ENCODE measurements around the gene CMIP. TPM values are rescaled to one million over a fixed set of nuclear protein-coding genes. Genes with fewer than 3 reads are reported as not detected.
A peak's percentile ranks its signal among the peaks of the same experiment; 100 is the strongest.

CMIP gene
- total RNA-seq, 1 donor from 2014 or later: 46.6 TPM

- DNase-seq (ENCODE audit: extremely low spot score, unreplicated experiment): no peak
- Mint-ChIP-seq H3K9me3 (peaks cover 6% of the 10 kb centered on the region), H3K36me3 (peaks cover 14% of the 10 kb centered on the region), H3K4me3 (no peak overlapping the region), H3K27ac (no peak overlapping the region), H3K27me3 (no peaks in the 10 kb centered on the region), H3K4me1 (ENCODE audit: unreplicated experiment) (peaks cover 23% of the 10 kb centered on the region)
- TF ChIP-seq, protein P1, sequence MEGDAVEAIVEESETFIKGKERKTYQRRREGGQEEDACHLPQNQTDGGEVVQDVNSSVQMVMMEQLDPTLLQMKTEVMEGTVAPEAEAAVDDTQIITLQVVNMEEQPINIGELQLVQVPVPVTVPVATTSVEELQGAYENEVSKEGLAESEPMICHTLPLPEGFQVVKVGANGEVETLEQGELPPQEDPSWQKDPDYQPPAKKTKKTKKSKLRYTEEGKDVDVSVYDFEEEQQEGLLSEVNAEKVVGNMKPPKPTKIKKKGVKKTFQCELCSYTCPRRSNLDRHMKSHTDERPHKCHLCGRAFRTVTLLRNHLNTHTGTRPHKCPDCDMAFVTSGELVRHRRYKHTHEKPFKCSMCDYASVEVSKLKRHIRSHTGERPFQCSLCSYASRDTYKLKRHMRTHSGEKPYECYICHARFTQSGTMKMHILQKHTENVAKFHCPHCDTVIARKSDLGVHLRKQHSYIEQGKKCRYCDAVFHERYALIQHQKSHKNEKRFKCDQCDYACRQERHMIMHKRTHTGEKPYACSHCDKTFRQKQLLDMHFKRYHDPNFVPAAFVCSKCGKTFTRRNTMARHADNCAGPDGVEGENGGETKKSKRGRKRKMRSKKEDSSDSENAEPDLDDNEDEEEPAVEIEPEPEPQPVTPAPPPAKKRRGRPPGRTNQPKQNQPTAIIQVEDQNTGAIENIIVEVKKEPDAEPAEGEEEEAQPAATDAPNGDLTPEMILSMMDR (conservative IDR thresholded peaks at IDR 0.05): no peak
Measured at GRCh38 chr16:81511371-81511770, 66.8 kb downstream of the CMIP start.

DNA sequence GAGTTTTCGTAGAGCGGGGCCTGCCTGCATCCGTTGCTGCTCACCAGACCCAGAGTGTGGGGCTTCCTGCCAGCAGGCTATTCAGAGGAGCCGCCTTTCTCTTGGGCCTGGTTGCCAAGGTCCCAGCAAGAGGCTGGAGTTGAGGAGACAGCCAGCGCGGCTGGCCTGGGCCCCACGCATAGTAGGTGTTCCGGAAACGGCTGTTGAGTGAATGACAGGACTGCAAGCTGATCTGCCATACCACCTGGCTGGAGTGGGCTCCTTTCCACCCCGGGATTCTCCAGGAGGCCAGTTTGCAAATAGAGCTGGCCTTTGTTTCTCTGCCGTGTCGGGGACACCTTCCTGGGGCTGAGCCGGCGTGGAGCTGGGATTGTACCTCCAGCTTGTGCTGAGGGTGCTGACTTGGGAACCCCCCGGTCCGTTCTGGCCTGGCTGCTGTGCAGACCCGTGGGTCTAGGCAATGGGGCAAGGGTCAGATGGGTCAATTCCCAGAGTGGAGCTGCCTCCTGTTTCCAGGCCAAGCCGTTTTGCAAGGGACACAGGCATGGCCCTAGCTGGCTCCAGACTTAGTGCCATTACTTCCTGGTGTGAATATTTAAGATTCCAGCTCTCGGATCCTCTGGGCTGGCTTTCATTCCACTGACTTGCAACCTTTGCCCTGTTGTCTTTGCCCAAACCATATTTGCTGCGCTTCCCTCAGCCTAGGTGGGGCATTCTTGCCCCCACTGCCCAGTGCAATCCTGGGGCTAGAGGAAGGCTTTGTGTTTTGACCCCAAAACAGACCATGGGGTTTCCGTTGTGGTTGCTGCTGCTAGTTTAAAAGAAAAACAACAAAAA is 68.8 kb downstream of the CMIP start:
- H3K4me3 Mint-ChIP-seq: no peak overlapping the region
- H3K9me3 Mint-ChIP-seq: peaks cover 6% of the 10 kb centered on the region
- H3K4me1 Mint-ChIP-seq (ENCODE audit: unreplicated experiment): peaks cover 17% of the 10 kb centered on the region
- H3K36me3 Mint-ChIP-seq: peaks cover 14% of the 10 kb centered on the region
- no peaks in the 10 kb centered on the region for H3K27me3 Mint-ChIP-seq
- DNase-seq (ENCODE audit: extremely low spot score, unreplicated experiment): no peak
- TF ChIP-seq, protein P1 (conservative IDR thresholded peaks at IDR 0.05): no peak
- peak overlapping the region; percentile 39 for H3K27ac Mint-ChIP-seq

DNA sequence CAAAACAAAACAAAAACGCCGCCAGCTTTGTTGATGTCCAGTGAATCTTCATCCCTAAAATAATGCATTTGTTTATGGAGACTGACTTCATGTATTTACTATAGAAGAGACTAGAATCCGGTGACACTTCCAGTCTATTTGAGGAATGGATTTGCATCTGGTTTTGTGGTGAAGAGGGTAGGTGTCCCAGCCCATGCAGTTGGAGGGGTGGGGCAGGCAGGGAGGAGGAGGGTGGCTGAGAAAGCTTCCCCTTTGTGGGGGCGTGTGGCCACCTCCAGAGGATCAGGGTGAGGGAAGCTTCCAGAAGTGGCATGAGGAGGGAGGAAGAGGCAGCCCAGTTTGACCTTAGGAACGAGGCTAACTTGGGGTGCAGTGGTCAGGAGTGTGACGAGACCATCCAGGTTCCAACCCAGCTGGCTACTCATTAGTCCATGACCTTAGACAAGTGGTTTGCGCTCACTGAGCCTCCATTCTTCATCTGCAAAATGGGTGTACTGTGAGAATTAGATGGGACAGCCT is 69.5 kb downstream of the CMIP start:
- Mint-ChIP-seq H3K36me3 (peaks cover 14% of the 10 kb centered on the region), H3K27me3 (no peaks in the 10 kb centered on the region), H3K4me3 (no peak overlapping the region), H3K9me3 (peaks cover 6% of the 10 kb centered on the region), H3K4me1 (ENCODE audit: unreplicated experiment) (peaks cover 17% of the 10 kb centered on the region), H3K27ac (peak overlapping the region; percentile 39)
- TF ChIP-seq, protein P1 (conservative IDR thresholded peaks at IDR 0.05): no peak
- DNase-seq (ENCODE audit: extremely low spot score, unreplicated experiment): no peak

DNA sequence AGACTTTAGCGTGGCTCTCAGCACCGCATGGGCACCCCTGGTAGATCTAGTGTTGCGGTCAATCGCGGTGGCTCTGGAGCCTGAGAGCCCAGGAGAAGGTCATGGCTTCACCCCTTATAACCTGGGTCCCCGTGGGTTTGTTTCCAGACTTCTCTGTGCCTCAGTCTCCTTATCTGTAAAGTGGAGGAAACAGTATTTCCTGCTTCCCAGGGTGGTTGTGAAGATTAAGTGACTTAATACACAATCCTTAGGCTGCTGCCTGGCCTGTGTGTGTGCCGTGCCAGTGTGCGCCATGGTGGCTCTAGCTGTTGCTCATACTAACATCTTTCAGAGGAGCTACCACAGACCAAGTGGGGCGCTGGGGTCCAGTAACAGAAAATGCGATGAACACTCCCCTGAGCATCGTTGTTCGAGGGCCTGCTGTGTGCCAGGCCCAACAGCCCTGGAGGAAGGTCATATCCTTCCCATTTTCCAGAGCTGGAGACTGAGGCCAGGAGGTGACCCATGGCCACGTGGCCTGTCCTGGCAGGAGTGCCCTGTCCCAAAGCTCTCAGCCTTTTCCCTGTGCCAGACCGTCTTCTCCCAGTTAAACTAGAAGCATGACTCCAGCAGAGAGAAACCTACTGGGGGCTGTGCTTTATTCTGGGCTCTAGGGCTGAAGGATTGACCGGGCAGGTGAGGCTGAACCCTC is 70.1 kb downstream of the CMIP start:
- no peak overlapping the region for H3K27ac Mint-ChIP-seq
- H3K36me3 Mint-ChIP-seq: peaks cover 14% of the 10 kb centered on the region
- TF ChIP-seq, protein P1 (conservative IDR thresholded peaks at IDR 0.05): no peak

GRCh38 chr16:81515281-81515680 is 70.7 kb downstream of the CMIP start:
- Mint-ChIP-seq H3K36me3 (peaks cover 14% of the 10 kb centered on the region), H3K4me1 (ENCODE audit: unreplicated experiment) (peaks cover 23% of the 10 kb centered on the region), H3K4me3 (no peak overlapping the region), H3K27ac (no peak overlapping the region), H3K9me3 (peaks cover 6% of the 10 kb centered on the region), H3K27me3 (no peaks in the 10 kb centered on the region)
- TF ChIP-seq, protein P1 (conservative IDR thresholded peaks at IDR 0.05): no peak
- DNase-seq (ENCODE audit: extremely low spot score, unreplicated experiment): no peak

More for the DNA sequence above, 70.1 kb downstream of the CMIP start:
- DNase-seq (ENCODE audit: extremely low spot score, unreplicated experiment): no peak
- Mint-ChIP-seq H3K27me3 (no peaks in the 10 kb centered on the region), H3K9me3 (peaks cover 6% of the 10 kb centered on the region), H3K4me1 (ENCODE audit: unreplicated experiment) (peaks cover 18% of the 10 kb centered on the region), H3K4me3 (no peak overlapping the region)
